ENCODE measurements around the gene MARS2.

GRCh38 chr2:197673106-197673505, 32.1 kb upstream of the MARS2 start:
- TF ChIP-seq POLR2AphosphoS5 (IDR thresholded peaks at IDR 0.05): no peak
- TF ChIP-seq EP300 (IDR thresholded peaks at IDR 0.05): no peak
- no peak for TF ChIP-seq CTCF (IDR thresholded peaks at IDR 0.05)

Data from esophagus muscularis mucosa (tissue), 4 donors.